H1 (cell line): Measurements from ENCODE around the gene AAGAB. TPM values are rescaled to one million over a fixed set of nuclear protein-coding genes. Genes with fewer than 3 reads are reported as not detected.

Source experiments
- BRCA1 ChIP-seq: IDR thresholded peaks from 2 replicates; pipeline ENCODE4 v1.6.1; 2012; ENCODE audit warnings: low read depth, low read length, improper control_type of control experiment
- NANOG ChIP-seq: IDR thresholded peaks from 2 replicates; pipeline ENCODE4 v1.6.1; 2011; ENCODE audit warnings: low read length, low read depth, mild to moderate bottlenecking, inconsistent platforms; ENCODE audit not compliant: insufficient read depth, poor library complexity, severe bottlenecking
- PHF8 ChIP-seq: fragments of 200-600 bp; sonication (generic); conservative IDR thresholded peaks from 2 replicates; pipeline ENCODE4 v1.7.1; 2012; ENCODE audit warnings: low read depth, mild to moderate bottlenecking, inconsistent platforms, low read length, moderate library complexity
- RNF2 ChIP-seq: fragments of 200-900, 300-1000 bp; sonication (generic); IDR thresholded peaks from 2 replicates; pipeline ENCODE4 v1.7.1; 2016; ENCODE audit warnings: borderline replicate concordance, low read depth, mild to moderate bottlenecking, antibody characterized with exemption, low read length; ENCODE audit not compliant: poor library complexity, severe bottlenecking; ENCODE audit errors: missing control alignments
- polyA plus RNA-seq, 7 experiments: library from polyadenylated mRNA; depleted of rRNA in 3 of 7; stranded (reverse) in 5 of 7; unstranded in 2 of 7; fragments of >200 nt in 5 of 7; fragments of 200-250 nt in 2 of 7; gene quantifications; 1 replicate in 5 of 7; 2 replicates in 1 of 7; 4 replicates in 1 of 7; pipeline versions ENCODE4 v1.2.1 to v1.2.3, GENCODE V29; 2011 to 2013; ENCODE audit warnings: missing spikeins in 2 of 7, mixed read lengths in 2 of 7
- total RNA-seq: library from RNA; stranded (reverse); fragmentation: NEBNext Ultra II Directional; extraction: Animal tissue kit (Norgen Biotek cat#: 25700); gene quantifications from 2 replicates; pipeline ENCODE4 v1.2.1, GENCODE V29; 2021

Gene AAGAB
- total and polyA plus RNA-seq, 2 of the 8 experiments (the other 6 are each of a cell fraction or from before 2014, with no cell fraction given): 20.1 to 45.9 TPM

- no peak for TF ChIP-seq NANOG
- no peak for TF ChIP-seq RNF2
- TF ChIP-seq BRCA1: no peak
- TF ChIP-seq PHF8: no peak
- TF ChIP-seq, all 59 proteins: peak for 0
Observed at GRCh38 chr15:67173786-67174185, 80.7 kb downstream of the AAGAB start (continued).
